ENCODE data around the gene TOB1. TPM values are rescaled to one million over a fixed set of nuclear protein-coding genes. Genes with fewer than 3 reads are reported as not detected.
A peak's percentile ranks its signal among the peaks of the same experiment; 100 is the strongest.

Gene TOB1
- total and polyA plus RNA-seq, 2 experiments from 2014 or later, result 29.9 to 35.4 TPM

GRCh38 chr17:50853781-50854180, 12.4 kb downstream of the TOB1 start:
- TF ChIP-seq, protein P1, sequence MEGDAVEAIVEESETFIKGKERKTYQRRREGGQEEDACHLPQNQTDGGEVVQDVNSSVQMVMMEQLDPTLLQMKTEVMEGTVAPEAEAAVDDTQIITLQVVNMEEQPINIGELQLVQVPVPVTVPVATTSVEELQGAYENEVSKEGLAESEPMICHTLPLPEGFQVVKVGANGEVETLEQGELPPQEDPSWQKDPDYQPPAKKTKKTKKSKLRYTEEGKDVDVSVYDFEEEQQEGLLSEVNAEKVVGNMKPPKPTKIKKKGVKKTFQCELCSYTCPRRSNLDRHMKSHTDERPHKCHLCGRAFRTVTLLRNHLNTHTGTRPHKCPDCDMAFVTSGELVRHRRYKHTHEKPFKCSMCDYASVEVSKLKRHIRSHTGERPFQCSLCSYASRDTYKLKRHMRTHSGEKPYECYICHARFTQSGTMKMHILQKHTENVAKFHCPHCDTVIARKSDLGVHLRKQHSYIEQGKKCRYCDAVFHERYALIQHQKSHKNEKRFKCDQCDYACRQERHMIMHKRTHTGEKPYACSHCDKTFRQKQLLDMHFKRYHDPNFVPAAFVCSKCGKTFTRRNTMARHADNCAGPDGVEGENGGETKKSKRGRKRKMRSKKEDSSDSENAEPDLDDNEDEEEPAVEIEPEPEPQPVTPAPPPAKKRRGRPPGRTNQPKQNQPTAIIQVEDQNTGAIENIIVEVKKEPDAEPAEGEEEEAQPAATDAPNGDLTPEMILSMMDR (IDR thresholded peaks at IDR 0.05; ENCODE audit: low read depth, low read length), result no peak
- Histone ChIP-seq H3K9me3 (ENCODE audit: low read depth) (no peaks in the 10 kb centered on the region), H3K4me1 (ENCODE audit: low read depth) (peaks cover 36% of the 10 kb centered on the region), H3K36me3 (no peaks in the 10 kb centered on the region), H3K4me3 (no peak overlapping the region), H3K27me3 (no peaks in the 10 kb centered on the region), H3K27ac (peak overlapping the region; percentile 79)
- DNase-seq (ENCODE audit: low read depth in 1 of 2, low spot score in 1 of 2), result no peak

GRCh38 chr17:50853015-50853615, 13.0 kb downstream of the TOB1 start:
- Histone ChIP-seq H3K4me3 (no peak overlapping the region), H3K27ac (peak overlapping the region; percentile 79), H3K9me3 (ENCODE audit: low read depth) (no peaks in the 10 kb centered on the region), H3K4me1 (ENCODE audit: low read depth) (peaks cover 36% of the 10 kb centered on the region), H3K36me3 (no peaks in the 10 kb centered on the region), H3K27me3 (no peaks in the 10 kb centered on the region)
- DNase-seq (ENCODE audit: low read depth in 1 of 2, low spot score in 1 of 2), result peak in 1 of 2 donors; percentile 84
- TF ChIP-seq, protein P1 (IDR thresholded peaks at IDR 0.05; ENCODE audit: low read depth, low read length), result no peak

DNA sequence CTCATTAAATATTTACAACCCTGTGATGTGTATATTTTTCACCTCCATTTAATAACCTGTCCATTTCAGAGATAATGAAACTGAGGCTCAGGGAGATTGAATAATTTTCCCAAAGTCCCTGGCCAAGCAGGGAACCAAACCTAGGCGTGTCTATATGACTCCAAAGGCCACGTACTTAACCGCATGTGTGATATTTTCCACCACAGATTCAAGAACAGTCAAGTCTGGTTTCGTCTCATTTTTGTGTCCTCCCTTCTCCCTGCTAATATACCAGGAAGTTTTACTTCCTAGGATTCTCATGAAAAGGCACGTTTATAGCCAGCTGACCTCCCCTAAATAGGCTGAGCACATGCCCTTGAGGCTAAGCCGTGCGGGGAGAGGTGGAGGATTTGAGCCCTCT, 15.5 kb downstream of the TOB1 start:
- TF ChIP-seq, protein P1 (IDR thresholded peaks at IDR 0.05; ENCODE audit: low read depth, low read length), result no peak
- DNase-seq (ENCODE audit: low read depth in 1 of 2, low spot score in 1 of 2), result no peak
- Histone ChIP-seq H3K27ac (no peak overlapping the region), H3K27me3 (no peaks in the 10 kb centered on the region), H3K36me3 (no peaks in the 10 kb centered on the region), H3K4me3 (no peak overlapping the region), H3K9me3 (ENCODE audit: low read depth) (no peaks in the 10 kb centered on the region), H3K4me1 (ENCODE audit: low read depth) (peaks cover 39% of the 10 kb centered on the region)

DNA sequence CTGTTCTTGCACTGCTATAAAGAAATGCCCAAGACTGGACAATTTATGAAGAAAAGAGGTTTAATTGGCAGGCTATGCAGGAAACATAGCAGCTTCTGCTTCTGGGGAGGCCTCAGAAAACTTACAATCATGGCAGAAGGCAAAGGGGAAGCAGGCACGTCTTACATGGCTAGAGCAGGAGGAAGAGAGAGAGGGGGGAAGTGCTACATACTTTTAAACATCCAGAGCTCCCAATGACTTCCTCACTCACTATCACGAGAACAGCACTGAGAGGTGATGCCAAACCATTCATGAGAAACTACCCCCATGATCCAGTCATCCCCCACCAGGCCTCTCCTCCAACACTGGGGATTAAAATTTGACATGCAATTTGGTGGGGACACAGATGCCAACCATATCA, 17.4 kb downstream of the TOB1 start:
- Histone ChIP-seq H3K27me3 (no peaks in the 10 kb centered on the region), H3K4me1 (ENCODE audit: low read depth) (peaks cover 33% of the 10 kb centered on the region), H3K9me3 (ENCODE audit: low read depth) (no peaks in the 10 kb centered on the region), H3K36me3 (no peaks in the 10 kb centered on the region), H3K27ac (no peak overlapping the region), H3K4me3 (no peak overlapping the region)
- TF ChIP-seq, protein P1 (IDR thresholded peaks at IDR 0.05; ENCODE audit: low read depth, low read length), result no peak
- no peak for DNase-seq (ENCODE audit: low read depth in 1 of 2, low spot score in 1 of 2)

DNA sequence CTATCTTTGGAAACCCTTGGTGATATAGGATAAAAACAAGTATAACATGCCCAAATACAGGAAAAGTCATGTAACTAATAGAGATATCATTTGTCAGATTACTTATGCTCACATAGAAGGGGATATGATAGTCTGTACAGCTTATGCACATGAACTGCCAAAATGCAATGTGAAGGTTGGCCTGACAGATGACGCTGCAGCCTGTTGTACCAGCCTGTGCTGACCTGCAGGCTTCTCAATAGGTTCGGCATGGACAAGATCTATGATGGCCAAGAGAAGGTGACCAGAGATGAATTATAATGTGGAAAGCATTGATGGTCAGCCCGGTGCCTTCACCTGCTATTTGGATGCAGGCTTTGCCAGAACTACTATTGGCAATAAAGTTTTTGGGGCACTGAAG, 18.1 kb downstream of the TOB1 start:
- Histone ChIP-seq H3K27me3 (no peaks in the 10 kb centered on the region), H3K27ac (no peak overlapping the region), H3K4me1 (ENCODE audit: low read depth) (peaks cover 26% of the 10 kb centered on the region), H3K36me3 (no peaks in the 10 kb centered on the region), H3K9me3 (ENCODE audit: low read depth) (no peaks in the 10 kb centered on the region), H3K4me3 (no peak overlapping the region)
- TF ChIP-seq, protein P1 (IDR thresholded peaks at IDR 0.05; ENCODE audit: low read depth, low read length), result no peak
- no peak for DNase-seq (ENCODE audit: low read depth in 1 of 2, low spot score in 1 of 2)
